ENCODE measurements around the gene IL4.

The IL4 gene

DNA sequence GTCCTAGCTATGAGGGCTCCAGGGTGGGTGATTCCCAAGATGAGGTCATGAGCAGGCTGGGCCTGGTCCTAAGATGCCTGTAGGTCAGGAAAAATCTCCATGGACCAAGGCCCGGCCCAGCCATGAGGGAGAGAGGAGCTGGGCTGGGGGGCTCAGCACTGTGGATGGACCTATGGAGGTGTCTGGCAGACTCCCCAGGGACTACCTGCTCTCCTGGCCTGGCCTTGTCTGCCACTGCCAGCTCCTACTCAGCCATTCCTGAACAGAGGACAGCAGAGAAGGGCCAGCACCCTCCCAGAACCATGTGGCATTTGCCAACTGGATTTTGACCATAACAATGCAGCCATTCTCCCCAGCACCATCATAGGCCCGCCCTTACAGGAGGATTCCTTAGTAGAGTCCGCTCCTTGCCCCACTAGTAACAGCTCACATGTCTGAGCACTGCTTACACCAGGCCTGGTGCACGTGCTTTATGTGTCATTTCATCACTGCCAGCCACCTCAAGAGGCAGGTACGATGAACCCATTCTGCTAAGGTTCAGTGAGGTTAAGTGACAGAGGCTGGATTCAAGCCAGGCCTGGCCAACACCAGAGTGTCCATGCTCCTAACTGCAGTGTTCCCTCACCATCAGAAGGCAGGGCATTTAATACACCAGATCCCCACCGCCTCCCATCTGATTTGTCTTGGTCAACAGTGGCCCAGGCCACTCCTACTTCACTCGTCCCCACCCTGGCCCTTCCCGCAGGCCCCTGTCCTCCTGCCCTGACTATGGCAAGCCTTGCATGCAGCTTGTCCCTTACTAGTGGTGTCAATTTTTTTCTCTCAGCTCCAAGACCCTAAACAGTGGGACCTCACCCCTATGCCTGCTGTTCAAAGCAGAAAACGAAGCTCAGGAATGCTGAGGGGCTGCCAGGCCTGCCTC lies 15.1 kb upstream of the IL4 start:
- TF ChIP-seq, protein P1, sequence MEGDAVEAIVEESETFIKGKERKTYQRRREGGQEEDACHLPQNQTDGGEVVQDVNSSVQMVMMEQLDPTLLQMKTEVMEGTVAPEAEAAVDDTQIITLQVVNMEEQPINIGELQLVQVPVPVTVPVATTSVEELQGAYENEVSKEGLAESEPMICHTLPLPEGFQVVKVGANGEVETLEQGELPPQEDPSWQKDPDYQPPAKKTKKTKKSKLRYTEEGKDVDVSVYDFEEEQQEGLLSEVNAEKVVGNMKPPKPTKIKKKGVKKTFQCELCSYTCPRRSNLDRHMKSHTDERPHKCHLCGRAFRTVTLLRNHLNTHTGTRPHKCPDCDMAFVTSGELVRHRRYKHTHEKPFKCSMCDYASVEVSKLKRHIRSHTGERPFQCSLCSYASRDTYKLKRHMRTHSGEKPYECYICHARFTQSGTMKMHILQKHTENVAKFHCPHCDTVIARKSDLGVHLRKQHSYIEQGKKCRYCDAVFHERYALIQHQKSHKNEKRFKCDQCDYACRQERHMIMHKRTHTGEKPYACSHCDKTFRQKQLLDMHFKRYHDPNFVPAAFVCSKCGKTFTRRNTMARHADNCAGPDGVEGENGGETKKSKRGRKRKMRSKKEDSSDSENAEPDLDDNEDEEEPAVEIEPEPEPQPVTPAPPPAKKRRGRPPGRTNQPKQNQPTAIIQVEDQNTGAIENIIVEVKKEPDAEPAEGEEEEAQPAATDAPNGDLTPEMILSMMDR (IDR thresholded peaks at IDR 0.05; ENCODE audit: insufficient read depth, low read depth, low read length, missing control alignments) = no peak
- no peak overlapping the region for H3K4me3 ChIP-seq (ENCODE audit: low read depth, low read length)
- no peak for DNase-seq (ENCODE audit: low read depth)

GRCh38 chr5:132659598-132660493 lies 13.9 kb upstream of the IL4 start:
- DNase-seq (ENCODE audit: low read depth) = peak; percentile 51
- TF ChIP-seq, protein P1 (IDR thresholded peaks at IDR 0.05; ENCODE audit: insufficient read depth, low read depth, low read length, missing control alignments) = no peak
- H3K4me3 ChIP-seq (ENCODE audit: low read depth, low read length) = no peak overlapping the region

DNA sequence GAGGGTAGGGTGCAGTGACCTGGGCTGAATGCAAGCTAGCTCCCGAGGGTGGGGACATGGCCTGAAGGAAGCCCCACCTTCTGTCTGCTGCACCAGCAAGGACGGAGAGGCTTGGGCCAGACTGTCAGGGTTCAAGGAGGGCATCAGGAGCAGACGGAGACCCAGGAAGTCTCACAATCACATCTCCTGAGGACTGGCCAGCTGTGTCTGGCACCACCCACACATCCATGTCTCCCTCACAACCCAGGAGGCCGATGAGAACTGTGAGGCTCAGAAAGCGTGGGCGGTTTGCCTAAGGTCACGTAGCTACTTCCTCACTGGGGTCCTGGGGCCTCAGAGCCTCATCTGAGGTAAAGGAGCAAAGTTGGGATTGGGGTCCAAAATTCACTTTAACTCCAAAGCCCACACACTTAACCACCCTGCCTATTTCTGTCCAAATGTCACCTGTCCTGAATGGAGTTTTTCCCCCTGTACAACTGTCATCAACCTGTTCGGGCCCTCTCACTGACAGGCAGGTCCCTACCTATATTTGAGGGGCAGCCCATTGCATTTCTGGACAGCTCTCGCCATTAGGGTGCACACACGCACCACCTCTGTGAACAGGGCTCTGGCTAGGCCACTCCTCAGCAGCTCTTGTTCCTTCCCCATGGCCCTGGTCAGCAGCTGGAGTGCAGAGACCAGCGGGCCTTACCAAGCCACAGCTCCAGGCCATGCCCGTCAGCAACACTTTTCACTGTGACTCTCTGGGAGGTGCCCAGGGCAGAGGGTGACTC lies 12.4 kb upstream of the IL4 start:
- TF ChIP-seq, protein P1 (IDR thresholded peaks at IDR 0.05; ENCODE audit: insufficient read depth, low read depth, low read length, missing control alignments) = no peak
- DNase-seq (ENCODE audit: low read depth) = peak; percentile 63
- H3K4me3 ChIP-seq (ENCODE audit: low read depth, low read length) = no peak overlapping the region; the same call in 1 of the 2 replicates

- TF ChIP-seq, protein P1 (IDR thresholded peaks at IDR 0.05; ENCODE audit: insufficient read depth, low read depth, low read length, missing control alignments) = no peak
These were observed 11.8 kb upstream of the IL4 start for GRCh38 chr5:132662004-132662401.

DNA sequence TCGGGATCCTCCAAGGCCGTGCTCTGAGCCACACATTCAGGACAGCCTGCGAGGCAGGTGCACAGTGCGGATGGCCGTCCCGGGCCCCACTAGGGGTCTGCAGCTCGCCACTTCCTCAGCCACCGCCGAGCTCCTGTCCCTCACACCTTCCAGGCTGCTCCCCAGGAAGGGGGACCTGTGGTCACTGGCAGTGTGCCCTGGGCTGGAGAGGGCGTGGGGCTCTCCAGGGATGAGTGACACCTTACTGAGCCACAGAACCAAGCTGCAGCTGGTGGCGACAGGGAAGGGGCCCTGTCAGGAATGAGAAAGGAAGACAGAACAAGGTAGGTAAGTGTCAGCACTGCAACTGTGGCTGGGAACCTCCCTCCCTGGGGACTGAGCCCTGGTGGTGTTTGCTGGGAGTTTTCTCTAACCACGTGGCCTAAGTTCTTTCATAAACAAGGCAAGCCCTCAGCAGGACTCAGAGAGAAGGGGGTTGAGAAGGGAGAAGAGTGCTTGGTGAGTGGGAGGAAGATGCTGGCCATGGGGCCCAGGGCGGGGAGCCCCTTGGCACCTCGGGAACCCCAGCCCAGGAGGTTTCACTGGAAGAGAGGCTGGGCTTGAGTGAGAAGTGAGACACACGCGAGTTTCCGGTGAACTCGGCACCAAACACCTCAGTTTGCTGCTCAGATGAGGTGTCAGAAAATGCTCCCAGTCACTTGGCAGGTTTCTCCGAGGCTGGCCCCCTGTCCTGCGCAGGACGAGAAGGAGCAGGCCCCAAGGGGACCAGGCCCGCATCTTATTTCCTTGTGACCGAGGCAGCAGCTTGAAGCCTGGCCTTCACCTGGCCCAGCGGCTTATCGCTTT lies 10.6 kb upstream of the IL4 start:
- TF ChIP-seq, protein P1 (IDR thresholded peaks at IDR 0.05; ENCODE audit: insufficient read depth, low read depth, low read length, missing control alignments) = no peak
- DNase-seq (ENCODE audit: low read depth) = peak; percentile 95
- peak overlapping the region; percentile 49 for H3K4me3 ChIP-seq (ENCODE audit: low read depth, low read length)

More at GRCh38 chr5:132662004-132662401, 11.8 kb upstream of the IL4 start:
- DNase-seq (ENCODE audit: low read depth) = peak; percentile 44
- no peak overlapping the region for H3K4me3 ChIP-seq (ENCODE audit: low read depth, low read length)

Measured in GM12865 (cell line).